Limb (tissue), 2 donors: ENCODE measurements around the gene ZNF180.
"Not testable (repeated sequence)": the region's sequence is repeated elsewhere in the genome, so short reads cannot be mapped to it uniquely, and the experiment has no call there.

Source experiments
- DNase-seq, 2 donors: peaks; one replicate each; pipeline ENCODE4 v3.0.0-alpha.2; 2016; ENCODE audit errors: extremely low spot score in 2 of 2

ZNF180 gene

GRCh38 chr19:44498988-44499387 is 1.3 kb downstream of the ZNF180 start:
- DNase-seq, result no peak

DNA sequence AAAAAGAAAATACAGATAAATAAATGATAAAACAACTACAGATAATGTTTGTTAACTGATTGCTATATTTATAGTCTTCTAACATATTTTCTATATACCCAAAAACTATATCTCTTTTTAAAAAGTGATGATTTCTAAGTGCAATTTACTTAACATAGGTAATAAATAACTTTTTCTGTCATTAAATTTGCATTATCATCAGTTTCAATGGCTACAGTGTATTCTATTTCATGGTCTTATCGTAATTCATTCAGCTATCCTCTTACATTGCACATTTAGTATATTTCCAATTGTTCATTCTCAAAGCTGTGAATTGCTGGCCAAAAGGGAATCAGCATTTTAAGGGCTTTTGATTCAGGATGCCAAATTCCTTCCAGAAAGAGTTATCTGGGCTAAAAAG is 3.6 kb downstream of the ZNF180 start:
- no peak for DNase-seq

DNA sequence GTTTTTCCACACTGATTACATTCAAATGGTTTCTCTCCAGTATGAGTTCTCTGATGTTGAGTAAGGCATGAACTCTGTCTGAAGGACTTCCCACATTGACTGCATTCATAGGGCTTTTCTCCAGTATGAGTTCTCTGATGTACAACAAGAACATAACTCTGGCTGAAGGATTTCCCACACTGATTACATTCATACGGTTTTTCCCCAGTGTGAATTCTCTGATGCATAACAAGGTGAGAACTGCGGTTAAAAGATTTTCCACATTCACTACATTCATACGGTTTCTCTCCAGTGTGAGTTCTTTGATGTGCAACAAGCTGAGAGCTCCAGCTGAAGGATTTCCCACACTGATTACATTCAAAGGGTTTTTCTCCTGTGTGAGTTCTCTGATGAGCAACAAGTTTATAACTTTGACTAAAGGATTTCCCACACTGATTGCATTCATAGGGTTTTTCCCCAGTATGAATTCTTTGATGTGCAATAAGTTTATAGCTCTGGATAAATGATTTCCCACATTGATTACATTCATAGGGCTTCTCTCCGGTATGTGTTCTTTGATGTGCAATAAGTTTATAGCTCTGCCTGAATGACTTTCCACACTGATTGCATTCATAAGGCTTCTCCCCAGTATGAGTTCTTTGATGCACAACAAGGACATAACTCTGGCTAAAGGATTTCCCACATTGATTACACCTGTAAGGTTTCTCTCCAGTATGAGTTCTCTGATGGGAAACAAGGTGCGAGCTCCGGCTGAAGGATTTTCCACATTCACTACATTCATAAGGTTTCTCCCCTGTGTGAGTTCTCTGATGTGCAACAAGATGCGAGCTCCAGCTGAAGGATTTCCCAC is 23.5 kb downstream of the ZNF180 start:
- no peak for DNase-seq

- DNase-seq, result not testable (repeated sequence)
Observed at GRCh38 chr19:44468730-44469129, 31.6 kb downstream of the ZNF180 start.

- not testable (repeated sequence) for DNase-seq
Observed at GRCh38 chr19:44462600-44463286, 37.6 kb downstream of the ZNF180 start.

GRCh38 chr19:44456016-44456415 is 44.3 kb downstream of the ZNF180 start:
- DNase-seq, result not testable (repeated sequence)

DNA sequence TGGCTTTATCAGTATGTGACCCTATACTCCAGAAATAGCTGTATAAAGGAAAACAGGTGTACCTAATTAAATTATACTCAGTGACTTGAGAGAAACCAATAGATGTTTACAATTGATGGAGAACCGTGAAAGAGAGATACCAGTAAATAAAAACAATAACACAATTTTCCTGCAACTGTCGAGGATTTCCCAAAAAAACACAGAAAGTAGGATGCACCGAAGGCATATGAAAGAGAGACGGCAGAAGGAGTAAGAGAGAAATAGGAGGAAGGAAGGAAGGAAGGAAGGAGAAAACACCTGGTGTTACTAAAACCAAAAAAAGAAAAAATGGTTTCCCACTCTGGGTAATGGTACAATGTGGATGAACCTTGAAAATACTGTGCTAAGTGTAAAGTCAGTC is 45.2 kb downstream of the ZNF180 start:
- DNase-seq, result no peak

DNA sequence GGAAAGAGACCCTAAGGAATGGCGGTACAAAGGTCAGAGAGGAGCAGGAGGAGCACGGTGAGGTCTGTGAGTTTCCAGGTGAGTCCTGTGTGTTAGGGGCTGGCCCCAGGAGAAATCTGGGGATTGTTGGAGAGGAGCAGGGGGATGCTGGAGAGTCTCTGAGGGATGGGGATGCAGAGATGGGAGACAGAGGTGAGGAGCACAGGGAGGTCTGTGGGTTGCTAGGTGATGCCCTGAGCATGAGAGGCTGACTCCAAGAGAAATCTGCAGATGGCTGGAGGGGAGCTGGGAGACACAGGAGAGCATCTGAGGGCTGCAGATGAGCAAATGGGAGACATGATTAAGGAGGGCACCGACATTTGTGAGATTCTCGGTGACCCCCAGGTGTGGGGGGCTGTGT is 48.0 kb downstream of the ZNF180 start:
- DNase-seq, result no peak

DNA sequence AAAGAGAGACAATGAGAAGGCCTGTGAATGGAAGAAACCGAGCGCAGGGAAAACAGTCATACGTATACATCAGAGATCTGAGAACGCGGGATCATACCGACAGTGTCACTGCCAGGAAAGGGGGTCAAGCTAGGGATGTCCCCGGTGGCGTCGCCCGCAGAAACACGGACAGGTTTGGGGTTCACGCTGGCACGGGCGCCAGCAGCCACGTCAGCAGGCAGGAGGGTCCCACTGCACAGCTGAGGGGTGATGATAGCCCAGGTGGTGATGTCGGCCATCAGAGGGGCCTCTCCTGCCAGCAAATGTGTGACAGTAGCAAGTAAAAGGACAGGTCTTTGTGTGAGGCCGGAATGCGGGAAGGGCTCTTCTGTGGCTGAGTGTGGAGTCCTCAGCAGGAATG is 48.6 kb downstream of the ZNF180 start:
- no peak for DNase-seq

DNA sequence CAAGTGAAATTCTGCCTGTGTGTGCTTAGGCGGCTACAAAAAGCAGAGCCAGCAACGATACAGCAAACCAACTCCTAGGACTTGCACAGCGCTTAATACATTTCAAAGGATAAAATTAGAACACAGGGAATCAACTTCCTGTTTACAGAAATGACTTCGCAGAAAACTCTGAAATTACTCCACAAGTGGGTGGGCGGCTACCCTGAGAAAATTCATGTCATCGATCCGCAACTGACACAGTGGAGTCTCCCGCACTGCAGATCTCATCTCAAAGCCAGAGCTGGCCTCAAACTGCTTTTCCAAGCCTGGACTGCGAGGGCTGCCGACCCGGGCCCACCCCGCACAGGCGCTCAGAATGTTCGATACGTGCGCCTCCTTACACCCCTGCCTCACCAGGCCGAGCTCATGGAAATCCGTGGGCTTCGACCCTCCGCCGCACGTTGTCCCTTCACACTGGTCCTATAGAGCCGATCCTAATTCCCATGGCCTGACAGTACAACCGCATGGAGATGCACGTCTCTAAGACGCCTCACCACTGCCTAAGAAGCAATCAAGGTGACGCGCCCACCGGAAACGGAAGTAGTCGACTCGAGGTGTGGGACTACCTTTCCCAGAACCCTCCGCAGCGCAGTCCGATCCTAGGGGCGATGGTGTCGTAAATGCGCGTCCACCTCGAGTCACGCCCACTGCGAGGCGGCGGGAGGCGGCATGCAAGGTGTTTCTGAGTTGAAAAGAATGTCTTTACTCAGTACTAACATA is 52.2 kb downstream of the ZNF180 start, which contains the start of gene ZNF229:
Gene ZNF229 (minus strand): TSS at position 557 of the 759 bp plus-strand sequence. CDS start 5,625 bp downstream, outside the sequence.
- DNase-seq, result peak; percentile 90 to 94

GRCh38 chr19:44438441-44438840 is 61.9 kb downstream of the ZNF180 start:
- no peak for DNase-seq

DNA sequence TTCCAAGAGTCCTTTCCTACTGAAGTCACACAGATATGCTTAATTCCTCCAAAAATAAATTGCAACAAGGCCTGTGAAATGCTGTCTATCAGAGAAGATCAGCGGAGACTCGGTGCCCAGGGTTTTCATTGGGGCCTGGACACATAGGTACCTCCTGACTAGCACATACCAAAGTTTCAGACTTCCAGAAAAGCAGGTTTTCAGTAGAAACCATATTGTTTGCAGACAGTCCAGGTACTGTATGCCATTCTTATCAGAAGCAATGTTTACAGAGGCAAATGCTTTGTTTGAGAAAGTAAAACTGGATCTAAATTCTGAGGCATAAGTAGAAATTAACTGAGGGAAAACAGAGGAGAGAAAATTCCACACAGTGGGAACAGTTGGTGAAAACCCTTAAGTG is 64.9 kb downstream of the ZNF180 start:
- no peak for DNase-seq

DNA sequence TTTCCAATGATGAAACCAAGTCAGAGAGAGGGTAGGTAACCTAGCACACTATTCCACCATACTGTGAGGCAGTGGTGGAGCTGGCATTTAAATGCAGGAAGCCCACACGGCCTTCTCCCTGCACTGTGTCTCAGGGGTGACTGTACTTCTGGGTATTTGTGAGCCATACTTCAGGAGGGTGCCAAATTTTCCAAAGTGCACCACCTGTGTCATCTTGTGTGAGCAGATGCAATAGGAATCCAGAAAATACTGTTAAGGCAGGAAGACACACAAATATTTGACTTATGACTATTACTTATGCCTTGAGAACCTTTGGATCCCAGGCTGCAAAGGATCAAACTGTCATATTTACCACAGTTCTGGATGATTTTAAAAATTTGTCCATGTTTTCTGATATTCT is 69.4 kb downstream of the ZNF180 start:
- DNase-seq, result no peak
